Body of pancreas (tissue), 4 donors: ENCODE data around the gene ATF7IP2. TPM values are rescaled to one million over a fixed set of nuclear protein-coding genes. Genes with fewer than 3 reads are reported as not detected.

Source experiments
- ATAC-seq: fragments of 150-250 bp; one replicate; pipeline ENCODE4 v1.9.1; 2016
- DNase-seq, 4 donors: peaks; one replicate each; pipeline ENCODE4 v3.0.0-alpha.2; 2019
- H3K27ac ChIP-seq, 4 donors: fragments of 200-600 bp; sonication (generic); 1 replicate in 3 of 4; 2 replicates in 1 of 4; pipeline versions ENCODE4 v1.5.1 to v1.6.1; 2016 to 2019; ENCODE audit warnings: mild to moderate bottlenecking in 1 of 4, mixed read lengths in 1 of 4, moderate library complexity in 1 of 4
- H3K27me3 ChIP-seq, 2 donors: fragments of 200-600 bp; sonication (generic); one replicate each; pipeline ENCODE4 v1.6.0; 2016; ENCODE audit warnings: mild to moderate bottlenecking in 1 of 2
- H3K36me3 ChIP-seq, 2 donors: fragments of 200-600 bp; sonication (generic); replicated peaks in 1 of 2; 2 replicates each; pipeline ENCODE4 v1.5.1; 2016; ENCODE audit warnings: low read depth in 2 of 2; ENCODE audit not compliant: insufficient read depth in 1 of 2
- H3K4me1 ChIP-seq: fragments of 200-600 bp; sonication (generic); one replicate; pipeline ENCODE4 v1.6.0; 2016
- H3K4me3 ChIP-seq, 2 donors: fragments of 200-600 bp; sonication (generic); 1 replicate in 1 of 2; 2 replicates in 1 of 2; pipeline ENCODE4 v1.5.1; 2016 to 2019
- H3K9me3 ChIP-seq, 3 donors: fragments of 200-600 bp; sonication (generic); 1 replicate in 2 of 3; 2 replicates in 1 of 3; pipeline ENCODE4 v1.5.1; 2016
- CTCF ChIP-seq, 7 experiments: fragments of 450-650 bp in 4 of 7; fragments of 200-600 bp in 3 of 7; sonication (generic) in 3 of 7; IDR thresholded peaks; one replicate each; pipeline ENCODE4 v1.5.1; 2016 to 2019; ENCODE audit warnings: antibody characterized with exemption in 7 of 7
- POLR2A ChIP-seq, 3 donors: fragments of 450-650 bp; IDR thresholded peaks; one replicate each; pipeline ENCODE4 v1.6.1; 2016; ENCODE audit warnings: antibody characterized with exemption in 3 of 3, mild to moderate bottlenecking in 2 of 3
- WGBS, 2 donors: methylation state at CpG; one replicate each; pipeline ENCODE4 v1.1.5; 2017; 5-methylcytosine and 5-hydroxymethylcytosine counted together
- intact Hi-C: fragments of 100-400 bp; cut with DNase I; formaldehyde crosslinking; loops from one replicate; pipeline ENCODE4 v1.15.1; 2023
- total RNA-seq, 2 donors: library from RNA; depleted of rRNA; stranded (reverse); fragments of >200 nt; gene quantifications; one replicate each; pipeline ENCODE4 v1.1.0, GENCODE V29; 2016

The ATF7IP2 gene
- total RNA-seq, 2 donors from 2014 or later: 15.8 to 22.8 TPM

GRCh38 chr16:10345629-10346028 lies 40.2 kb upstream of the ATF7IP2 start:
- WGBS, 2 donors: 94 to 100% methylated on average over 3 of the region's 3 CpGs
- Histone ChIP-seq H3K9me3 (peaks cover 0 to 15% (median 0%) of the 10 kb centered on the region in 3 donors), H3K27ac (no peak overlapping the region), H3K4me3 (no peak overlapping the region), H3K27me3 (no peaks in the 10 kb centered on the region), H3K4me1 (no peaks in the 10 kb centered on the region), H3K36me3 (no peaks in the 10 kb centered on the region)
- no peak for DNase-seq
- intact Hi-C loops: no loop called here
- no peak for ATAC-seq
- TF ChIP-seq POLR2A (IDR thresholded peaks at IDR 0.05) (no peak), CTCF (IDR thresholded peaks at IDR 0.05) (no peak)

- TF ChIP-seq POLR2A (IDR thresholded peaks at IDR 0.05): no peak
- TF ChIP-seq CTCF (IDR thresholded peaks at IDR 0.05): no peak
- Histone ChIP-seq H3K27me3 (no peaks in the 10 kb centered on the region), H3K9me3 (peaks cover 0 to 5% (median 0%) of the 10 kb centered on the region in 3 donors), H3K27ac (no peak overlapping the region), H3K4me1 (no peaks in the 10 kb centered on the region), H3K36me3 (no peaks in the 10 kb centered on the region), H3K4me3 (no peak overlapping the region)
- DNase-seq (no peak), ATAC-seq (no peak)
- 75 to 83% methylated on average over 3 to 5 of the region's 5 CpGs for WGBS, 2 donors
- intact Hi-C loops: no loop called here
Observed at GRCh38 chr16:10349851-10350250, 36.0 kb upstream of the ATF7IP2 start.

GRCh38 chr16:10352262-10352661 lies 33.6 kb upstream of the ATF7IP2 start:
- no peak for TF ChIP-seq CTCF (IDR thresholded peaks at IDR 0.05)
- no peak for TF ChIP-seq POLR2A (IDR thresholded peaks at IDR 0.05)
- WGBS, 2 donors: 77 to 85% methylated on average over 2 of the region's 2 CpGs
- Histone ChIP-seq H3K9me3 (no peaks in the 10 kb centered on the region), H3K27me3 (no peaks in the 10 kb centered on the region), H3K27ac (no peak overlapping the region), H3K4me1 (no peaks in the 10 kb centered on the region), H3K36me3 (no peaks in the 10 kb centered on the region), H3K4me3 (no peak overlapping the region)
- DNase-seq (no peak), ATAC-seq (no peak)
- intact Hi-C loops: no loop called here

- Histone ChIP-seq H3K4me3 (no peak overlapping the region), H3K4me1 (no peaks in the 10 kb centered on the region), H3K27me3 (no peaks in the 10 kb centered on the region), H3K9me3 (no peaks in the 10 kb centered on the region), H3K27ac (no peak overlapping the region), H3K36me3 (no peaks in the 10 kb centered on the region)
- TF ChIP-seq POLR2A (IDR thresholded peaks at IDR 0.05): no peak
- no peak for TF ChIP-seq CTCF (IDR thresholded peaks at IDR 0.05)
- DNase-seq (no peak), ATAC-seq (no peak)
- 94 to 96% methylated on average over 23 of the region's 23 CpGs for WGBS, 2 donors
- intact Hi-C loops: no loop called here
Observed at GRCh38 chr16:10355589-10355988, 30.3 kb upstream of the ATF7IP2 start.
